OCI-LY7 (cell line): ENCODE measurements around the gene POGZ. TPM values are rescaled to one million over a fixed set of nuclear protein-coding genes. Genes with fewer than 3 reads are reported as not detected.

Source experiments
- Bru-seq: library from RNA; stranded (reverse); fragments of 400-500 nt; gene quantifications from one replicate; lab custom pipeline; 2021; lab: Mats Ljungman, UMichigan
- BruChase-seq, 2 experiments: library from RNA; stranded (reverse); fragments of 400-500 nt; gene quantifications; one replicate each; lab custom pipeline; 2021; lab: Mats Ljungman, UMichigan
- BruUV-seq: library from RNA; stranded (reverse); fragments of 400-500 nt; replicated peaks from 2 replicates; lab custom pipeline; 2021; lab: Mats Ljungman, UMichigan
- CTCF ChIA-PET: fragments of 300-600 bp; sonication (Branson Sonifier 250); formaldehyde crosslinking; loops from one replicate; lab custom pipeline; 2022; ENCODE audit warnings: antibody characterized with exemption; ENCODE audit not compliant: unreplicated experiment; lab: Charles Lee
- POLR2A ChIA-PET: fragments of 300-600 bp; sonication (Branson Sonifier 250); formaldehyde crosslinking; loops from one replicate; lab custom pipeline; 2022; ENCODE audit warnings: antibody characterized with exemption; lab: Charles Lee
- DNase-seq: peaks from one replicate; pipeline ENCODE4 v3.0.0-alpha.2; 2015; ENCODE audit warnings: low spot score
- H2AFZ ChIP-seq: fragments of 200-600 bp; sonication (generic), shearing (Covaris generic); 2 replicates; pipeline ENCODE4 v1.6.1; 2014; ENCODE audit warnings: mild to moderate bottlenecking, antibody characterized with exemption, low read length, moderate library complexity
- H3K27ac ChIP-seq: fragments of 200-600 bp; sonication (generic); 2 replicates; pipeline ENCODE4 v1.5.1; 2014; ENCODE audit warnings: mixed run types, low read depth, mild to moderate bottlenecking, moderate library complexity, low read length, inconsistent platforms; ENCODE audit not compliant: poor library complexity, severe bottlenecking
- H3K36me3 ChIP-seq: fragments of 200-600 bp; sonication (generic); 2 replicates; pipeline ENCODE4 v1.6.1; 2014; ENCODE audit warnings: mild to moderate bottlenecking, antibody characterized with exemption, low read length, moderate library complexity, mixed read lengths; ENCODE audit not compliant: insufficient read depth
- H3K4me1 ChIP-seq: fragments of 200-600 bp; sonication (generic); 2 replicates; pipeline ENCODE4 v1.5.1; 2014; ENCODE audit warnings: mild to moderate bottlenecking, low read length; ENCODE audit not compliant: insufficient read depth, poor library complexity, severe bottlenecking
- H3K4me2 ChIP-seq: fragments of 200-600 bp; sonication (generic); 2 replicates; pipeline ENCODE4 v1.6.1; 2014; ENCODE audit warnings: mild to moderate bottlenecking, low read length
- H3K4me3 ChIP-seq: fragments of 200-600 bp; sonication (generic); 2 replicates; pipeline ENCODE4 v1.5.1; 2014; ENCODE audit warnings: mild to moderate bottlenecking, low read depth, low read length; ENCODE audit not compliant: poor library complexity, severe bottlenecking
- H3K79me2 ChIP-seq: fragments of 200-600 bp; sonication (generic); 2 replicates; pipeline ENCODE4 v1.6.1; 2016; ENCODE audit warnings: low read depth, mild to moderate bottlenecking, low read length, moderate library complexity, mixed read lengths; ENCODE audit not compliant: insufficient read depth
- H3K9me2 ChIP-seq: fragments of 200-600 bp; sonication (generic); 2 replicates; pipeline ENCODE4 v1.6.1; 2016; ENCODE audit warnings: mild to moderate bottlenecking, low read length, mixed read lengths; ENCODE audit not compliant: insufficient read depth
- H3K9me3 ChIP-seq: fragments of 200-600 bp; sonication (generic); 2 replicates; pipeline ENCODE4 v1.6.1; 2014; ENCODE audit warnings: mild to moderate bottlenecking, mixed run types, low read length, mixed read lengths
- H4K20me1 ChIP-seq: fragments of 200-600 bp; sonication (generic); 2 replicates; pipeline ENCODE4 v1.6.1; 2014; ENCODE audit warnings: mild to moderate bottlenecking, antibody characterized with exemption, low read length, moderate library complexity, mixed read lengths; ENCODE audit not compliant: insufficient read depth
- EZH2phosphoT487 ChIP-seq: fragments of 200-600 bp; sonication (generic); IDR thresholded peaks from 2 replicates; pipeline ENCODE4 v1.6.1; 2018; ENCODE audit warnings: low read depth, borderline replicate concordance, mild to moderate bottlenecking, mixed run types, antibody characterized with exemption, low read length, moderate library complexity, mixed read lengths
- intact Hi-C: fragments of 100-400 bp; cut with micrococcal nuclease; formaldehyde crosslinking; loops from one replicate; pipeline ENCODE4 v1.10.0; 2022; ENCODE audit not compliant: unreplicated experiment
- long read RNA-seq: library from polyadenylated mRNA; stranded (forward); transcript quantifications from one replicate; pipeline ENCODE4 v2.0.0, GENCODE V29; 2022
- total RNA-seq, 2 experiments: library from RNA; depleted of rRNA in 1 of 2; stranded (reverse); fragments of >200 nt in 1 of 2; shearing (Covaris generic) in 1 of 2; gene quantifications; 2 replicates each; pipeline ENCODE4 v1.2.3, GENCODE V29; 2014 to 2022
- TF ChIP-seq, protein P1 (sequence below): fragments of 200-600 bp; sonication (generic); conservative IDR thresholded peaks from 2 replicates; pipeline ENCODE4 v1.5.1; 2014; ENCODE audit warnings: mild to moderate bottlenecking, antibody characterized with exemption, low read length, moderate library complexity, mixed read lengths

Gene POGZ, protein sequence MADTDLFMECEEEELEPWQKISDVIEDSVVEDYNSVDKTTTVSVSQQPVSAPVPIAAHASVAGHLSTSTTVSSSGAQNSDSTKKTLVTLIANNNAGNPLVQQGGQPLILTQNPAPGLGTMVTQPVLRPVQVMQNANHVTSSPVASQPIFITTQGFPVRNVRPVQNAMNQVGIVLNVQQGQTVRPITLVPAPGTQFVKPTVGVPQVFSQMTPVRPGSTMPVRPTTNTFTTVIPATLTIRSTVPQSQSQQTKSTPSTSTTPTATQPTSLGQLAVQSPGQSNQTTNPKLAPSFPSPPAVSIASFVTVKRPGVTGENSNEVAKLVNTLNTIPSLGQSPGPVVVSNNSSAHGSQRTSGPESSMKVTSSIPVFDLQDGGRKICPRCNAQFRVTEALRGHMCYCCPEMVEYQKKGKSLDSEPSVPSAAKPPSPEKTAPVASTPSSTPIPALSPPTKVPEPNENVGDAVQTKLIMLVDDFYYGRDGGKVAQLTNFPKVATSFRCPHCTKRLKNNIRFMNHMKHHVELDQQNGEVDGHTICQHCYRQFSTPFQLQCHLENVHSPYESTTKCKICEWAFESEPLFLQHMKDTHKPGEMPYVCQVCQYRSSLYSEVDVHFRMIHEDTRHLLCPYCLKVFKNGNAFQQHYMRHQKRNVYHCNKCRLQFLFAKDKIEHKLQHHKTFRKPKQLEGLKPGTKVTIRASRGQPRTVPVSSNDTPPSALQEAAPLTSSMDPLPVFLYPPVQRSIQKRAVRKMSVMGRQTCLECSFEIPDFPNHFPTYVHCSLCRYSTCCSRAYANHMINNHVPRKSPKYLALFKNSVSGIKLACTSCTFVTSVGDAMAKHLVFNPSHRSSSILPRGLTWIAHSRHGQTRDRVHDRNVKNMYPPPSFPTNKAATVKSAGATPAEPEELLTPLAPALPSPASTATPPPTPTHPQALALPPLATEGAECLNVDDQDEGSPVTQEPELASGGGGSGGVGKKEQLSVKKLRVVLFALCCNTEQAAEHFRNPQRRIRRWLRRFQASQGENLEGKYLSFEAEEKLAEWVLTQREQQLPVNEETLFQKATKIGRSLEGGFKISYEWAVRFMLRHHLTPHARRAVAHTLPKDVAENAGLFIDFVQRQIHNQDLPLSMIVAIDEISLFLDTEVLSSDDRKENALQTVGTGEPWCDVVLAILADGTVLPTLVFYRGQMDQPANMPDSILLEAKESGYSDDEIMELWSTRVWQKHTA (N-terminal part only)
- 47.7 and 72.0 TPM in 2 replicates for total RNA-seq (2014; rRNA removed; shearing (Covaris generic))
- 118 and 130 TPM in 2 replicates for total RNA-seq (2022)
- percentile 91 among the genes with signal in this experiment for Bru-seq, nascent RNA
- percentile 92 among the genes with signal in this experiment for BruChase-seq, experiment 1, labeled RNA remaining after a 6-hour chase
- percentile 94 among the genes with signal in this experiment for BruChase-seq, experiment 2, labeled RNA remaining after a 2-hour chase
- long read RNA-seq, partial matches to known transcripts = 7 of 16 reads
- long read RNA-seq, other reads (novel, unspliced or antisense) = 9 of 16 reads

- peaks cover 39% of the 10 kb centered on the region for H3K4me1 ChIP-seq
- peak; percentile 98 for DNase-seq
- no peaks in the 10 kb centered on the region for H3K9me2 ChIP-seq
- intact Hi-C loops = no loop called here
- H3K79me2 ChIP-seq = peaks cover 38% of the 10 kb centered on the region
- H3K36me3 ChIP-seq = peaks cover 8% of the 10 kb centered on the region
- TSS peak; percentile 85 for BruUV-seq
- CTCF ChIA-PET = interaction anchor here (0.7 kb wide), 1 partner anchor 52 kb away, joined by 3 read pairs; the partner anchor contains the start of gene CGN
- H2AFZ ChIP-seq = peak within 1 kb of the TSS; percentile 94
- peak within 1 kb of the TSS; percentile 71 for H3K27ac ChIP-seq
- POLR2A ChIA-PET = interaction anchor here (0.6 to 1.8 kb wide), 8 partner anchors 11 to 208 kb away, joined by 3 to 8 read pairs (median 4); no protein-coding TSS in a partner anchor
- H3K4me3 ChIP-seq = peak within 1 kb of the TSS; percentile 79
- no peak for TF ChIP-seq EZH2phosphoT487
- TF ChIP-seq, protein P1, sequence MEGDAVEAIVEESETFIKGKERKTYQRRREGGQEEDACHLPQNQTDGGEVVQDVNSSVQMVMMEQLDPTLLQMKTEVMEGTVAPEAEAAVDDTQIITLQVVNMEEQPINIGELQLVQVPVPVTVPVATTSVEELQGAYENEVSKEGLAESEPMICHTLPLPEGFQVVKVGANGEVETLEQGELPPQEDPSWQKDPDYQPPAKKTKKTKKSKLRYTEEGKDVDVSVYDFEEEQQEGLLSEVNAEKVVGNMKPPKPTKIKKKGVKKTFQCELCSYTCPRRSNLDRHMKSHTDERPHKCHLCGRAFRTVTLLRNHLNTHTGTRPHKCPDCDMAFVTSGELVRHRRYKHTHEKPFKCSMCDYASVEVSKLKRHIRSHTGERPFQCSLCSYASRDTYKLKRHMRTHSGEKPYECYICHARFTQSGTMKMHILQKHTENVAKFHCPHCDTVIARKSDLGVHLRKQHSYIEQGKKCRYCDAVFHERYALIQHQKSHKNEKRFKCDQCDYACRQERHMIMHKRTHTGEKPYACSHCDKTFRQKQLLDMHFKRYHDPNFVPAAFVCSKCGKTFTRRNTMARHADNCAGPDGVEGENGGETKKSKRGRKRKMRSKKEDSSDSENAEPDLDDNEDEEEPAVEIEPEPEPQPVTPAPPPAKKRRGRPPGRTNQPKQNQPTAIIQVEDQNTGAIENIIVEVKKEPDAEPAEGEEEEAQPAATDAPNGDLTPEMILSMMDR = no peak
- no peaks in the 10 kb centered on the region for H3K9me3 ChIP-seq
- H3K4me2 ChIP-seq = peak within 1 kb of the TSS; percentile 98
- H4K20me1 ChIP-seq = peaks cover 23% of the 10 kb centered on the region
Measured at GRCh38 chr1:151459331-151460046, at the start of gene POGZ. Gene POGZ (minus strand): TSS chr1:151459494. CDS start chr1:151442204, 17,290 bp downstream.

- Histone ChIP-seq H2AFZ (no peak overlapping the region), H3K36me3 (no peaks in the 10 kb centered on the region), H3K9me2 (no peaks in the 10 kb centered on the region), H4K20me1 (no peaks in the 10 kb centered on the region), H3K4me1 (peaks cover 29% of the 10 kb centered on the region), H3K4me3 (no peak overlapping the region), H3K9me3 (no peaks in the 10 kb centered on the region), H3K79me2 (no peaks in the 10 kb centered on the region), H3K4me2 (no peak overlapping the region), H3K27ac (no peak overlapping the region)
- no TSS peak for BruUV-seq
- no peak for DNase-seq
- CTCF ChIA-PET = no interaction called here
- no peak for TF ChIP-seq EZH2phosphoT487
- TF ChIP-seq, protein P1 = no peak
- POLR2A ChIA-PET = no interaction called here
- intact Hi-C loops = no loop called here
Measured at GRCh38 chr1:151508833-151509232, 49.5 kb upstream of the POGZ start.
